Omental fat pad (tissue), 4 donors: ENCODE measurements around the gene LONRF3. TPM values are rescaled to one million over a fixed set of nuclear protein-coding genes. Genes with fewer than 3 reads are reported as not detected.
"Not testable (repeated sequence)": the region's sequence is repeated elsewhere in the genome, so short reads cannot be mapped to it uniquely, and the experiment has no call there.

Experiments
- ATAC-seq: fragments of 150-250 bp; one replicate; pipeline ENCODE4 v1.9.1; 2016; ENCODE audit warnings: mild to moderate bottlenecking, moderate library complexity; ENCODE audit not compliant: low FRiP score
- DNase-seq: peaks from one replicate; pipeline ENCODE4 v3.0.0-alpha.2; 2019; ENCODE audit warnings: low spot score
- total RNA-seq, 4 donors: library from RNA; depleted of rRNA; stranded (reverse); fragments of >200 nt; gene quantifications; one replicate each; pipeline ENCODE4 v1.1.0, GENCODE V29; 2016
- TF ChIP-seq, protein P1 (sequence below), 3 donors: fragments of 450-650 bp; IDR thresholded peaks; one replicate each; pipeline ENCODE4 v1.5.1; 2016 to 2017; ENCODE audit warnings: antibody characterized with exemption in 3 of 3, mild to moderate bottlenecking in 3 of 3, moderate library complexity in 2 of 3

Gene LONRF3
- total RNA-seq, 4 donors from 2014 or later: 15.1 to 54.4 (median 27.3) TPM

DNA sequence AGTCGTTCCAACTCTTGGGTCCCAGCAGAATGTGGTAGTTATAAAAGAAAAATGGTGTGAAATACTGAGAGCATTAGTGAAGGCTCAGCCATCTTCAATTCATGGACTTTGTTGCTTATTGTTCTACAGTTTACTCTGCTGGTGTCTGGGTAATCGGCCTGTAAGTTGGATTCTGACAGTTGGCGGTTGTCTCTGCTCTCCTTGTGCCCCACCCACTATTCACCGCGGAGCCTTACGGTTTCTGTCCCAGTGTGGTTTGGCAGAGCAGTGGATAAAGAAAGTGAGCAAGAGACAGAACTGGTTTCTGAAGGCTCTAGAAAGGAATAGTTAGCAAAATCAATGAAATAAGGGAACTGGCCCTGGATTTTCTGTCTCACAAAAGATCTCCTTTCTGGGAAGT, 9.1 kb downstream of the LONRF3 start:
- TF ChIP-seq, protein P1, sequence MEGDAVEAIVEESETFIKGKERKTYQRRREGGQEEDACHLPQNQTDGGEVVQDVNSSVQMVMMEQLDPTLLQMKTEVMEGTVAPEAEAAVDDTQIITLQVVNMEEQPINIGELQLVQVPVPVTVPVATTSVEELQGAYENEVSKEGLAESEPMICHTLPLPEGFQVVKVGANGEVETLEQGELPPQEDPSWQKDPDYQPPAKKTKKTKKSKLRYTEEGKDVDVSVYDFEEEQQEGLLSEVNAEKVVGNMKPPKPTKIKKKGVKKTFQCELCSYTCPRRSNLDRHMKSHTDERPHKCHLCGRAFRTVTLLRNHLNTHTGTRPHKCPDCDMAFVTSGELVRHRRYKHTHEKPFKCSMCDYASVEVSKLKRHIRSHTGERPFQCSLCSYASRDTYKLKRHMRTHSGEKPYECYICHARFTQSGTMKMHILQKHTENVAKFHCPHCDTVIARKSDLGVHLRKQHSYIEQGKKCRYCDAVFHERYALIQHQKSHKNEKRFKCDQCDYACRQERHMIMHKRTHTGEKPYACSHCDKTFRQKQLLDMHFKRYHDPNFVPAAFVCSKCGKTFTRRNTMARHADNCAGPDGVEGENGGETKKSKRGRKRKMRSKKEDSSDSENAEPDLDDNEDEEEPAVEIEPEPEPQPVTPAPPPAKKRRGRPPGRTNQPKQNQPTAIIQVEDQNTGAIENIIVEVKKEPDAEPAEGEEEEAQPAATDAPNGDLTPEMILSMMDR (IDR thresholded peaks at IDR 0.05): no peak
- no peak for ATAC-seq
- DNase-seq: no peak

DNA sequence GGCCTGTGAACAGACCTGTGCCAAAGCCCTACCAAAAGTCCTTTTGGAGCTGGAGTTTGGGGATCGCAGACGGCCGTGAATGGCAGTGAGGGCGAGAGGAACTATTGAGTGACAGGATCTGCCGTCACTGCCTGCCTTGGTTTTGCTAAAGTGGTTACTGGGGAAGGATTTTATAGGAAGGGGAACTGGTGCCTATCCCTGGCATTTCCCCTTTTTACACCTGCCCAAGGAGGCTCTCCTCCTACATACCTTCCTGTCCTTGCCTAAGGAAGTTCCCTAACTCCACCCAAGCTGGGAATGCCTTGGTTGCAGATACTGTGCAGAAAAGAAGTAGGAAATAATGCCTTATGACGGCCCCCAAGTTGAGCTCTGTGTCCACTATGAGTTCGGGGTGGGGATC, 14.5 kb downstream of the LONRF3 start:
- ATAC-seq (no peak), DNase-seq (no peak)
- TF ChIP-seq, protein P1 (IDR thresholded peaks at IDR 0.05): no peak

DNA sequence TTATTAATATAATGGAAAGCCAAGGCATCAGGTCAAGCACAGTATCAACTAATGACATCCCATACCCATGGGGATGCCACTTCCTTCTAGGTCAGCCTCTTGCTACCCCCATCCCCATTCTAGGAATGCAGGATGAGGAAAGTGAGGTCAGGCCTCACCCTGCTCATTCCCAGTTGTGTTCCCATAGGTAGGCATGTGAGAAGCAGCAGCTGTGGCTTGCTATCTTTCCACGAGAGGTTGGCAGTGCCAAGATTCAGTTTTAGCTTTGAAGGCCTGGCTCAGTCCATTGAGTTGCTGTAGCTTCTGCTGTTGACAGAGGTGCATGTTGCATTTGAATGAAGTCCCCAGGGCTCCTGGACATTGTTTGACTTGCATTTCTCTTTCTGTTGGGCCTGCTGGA, 15.5 kb downstream of the LONRF3 start:
- ATAC-seq (no peak), DNase-seq (no peak)
- TF ChIP-seq, protein P1 (IDR thresholded peaks at IDR 0.05): no peak

DNA sequence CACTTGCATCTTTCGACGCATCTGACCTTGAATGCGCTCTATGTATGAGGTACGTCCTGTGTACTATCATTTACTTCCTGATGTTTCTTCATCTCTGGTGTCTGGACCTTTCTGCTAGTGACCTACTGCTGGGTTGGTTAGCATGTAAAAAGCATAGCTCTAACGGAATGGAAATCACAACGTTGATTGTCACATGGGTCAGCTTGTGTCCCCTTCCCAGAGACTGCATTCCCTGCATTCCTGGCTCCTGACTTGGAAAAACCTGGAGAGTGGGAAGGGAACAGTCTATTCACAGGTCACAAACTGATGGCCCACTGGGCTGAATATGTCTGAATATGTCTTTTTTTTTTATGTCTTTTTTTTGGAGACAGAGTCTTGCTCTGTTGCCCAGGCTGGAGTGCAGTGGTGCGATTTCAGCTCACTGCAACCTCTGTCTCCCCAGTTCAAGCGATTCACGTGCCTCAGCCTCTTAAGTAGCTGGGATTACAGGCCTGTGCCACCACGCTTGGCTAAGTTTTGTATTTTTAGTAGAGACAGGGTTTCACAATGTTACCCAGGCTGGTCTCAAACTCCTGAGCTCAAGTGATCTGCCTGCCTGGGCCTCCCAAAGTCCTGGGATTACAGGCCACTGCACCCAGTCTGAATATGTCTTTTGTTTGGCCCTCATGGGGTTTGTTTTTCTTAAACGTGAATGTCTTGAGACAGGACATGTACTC, 16.3 kb downstream of the LONRF3 start:
- DNase-seq (no peak), ATAC-seq (no peak)
- TF ChIP-seq, protein P1 (IDR thresholded peaks at IDR 0.05): no peak

DNA sequence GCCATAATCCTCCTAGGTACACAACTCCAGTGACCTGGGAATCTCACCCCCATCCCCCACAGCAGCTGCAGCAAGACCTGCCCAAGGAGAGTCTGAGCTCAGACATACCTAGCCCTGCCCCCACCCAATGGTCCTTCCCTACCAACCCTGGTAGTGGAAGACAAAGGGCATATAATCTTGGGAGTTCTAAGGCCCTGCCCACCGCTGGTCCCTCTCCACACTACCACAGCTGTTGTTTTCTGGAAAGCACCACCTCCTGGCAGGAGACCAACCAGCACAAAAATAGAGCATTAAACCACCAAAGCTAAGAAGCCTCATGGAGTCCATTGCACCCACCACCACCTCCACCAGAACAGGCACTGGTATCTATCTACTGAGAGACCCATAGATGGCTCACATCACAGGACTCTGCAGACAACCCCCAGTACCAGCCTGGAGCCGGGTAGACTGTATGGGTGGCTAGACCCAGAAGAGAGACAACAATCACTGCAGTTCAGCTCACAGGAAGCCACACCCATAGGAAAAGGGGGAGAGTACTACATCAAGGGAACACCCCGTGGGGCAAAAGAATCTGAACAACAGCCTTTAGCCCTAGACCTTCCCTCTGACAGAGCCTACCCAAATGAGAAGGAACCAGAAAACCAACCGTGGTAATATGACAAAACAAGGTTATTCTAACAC, 18.2 kb downstream of the LONRF3 start:
- ATAC-seq, DNase-seq: not testable (repeated sequence)

DNA sequence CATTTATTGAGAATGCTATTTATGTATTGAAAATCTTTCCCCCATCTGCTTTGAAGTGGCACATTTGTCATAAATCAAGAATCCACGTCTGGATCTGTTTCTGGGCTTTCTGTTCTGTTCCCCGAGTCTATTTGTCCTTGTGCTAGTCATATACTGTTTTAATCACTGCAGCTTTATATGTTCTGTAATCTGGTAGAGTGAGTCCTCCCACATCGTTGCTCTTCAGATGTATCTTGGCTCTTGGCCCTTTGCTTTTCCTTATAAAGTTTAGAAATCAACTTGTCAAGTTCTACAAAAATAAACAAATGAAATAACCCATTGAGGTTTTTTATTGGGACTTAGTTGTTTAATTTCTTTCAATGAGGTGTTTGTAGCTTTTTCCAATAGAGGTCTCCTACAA, 29.0 kb downstream of the LONRF3 start:
- DNase-seq (no peak), ATAC-seq (no peak)
- TF ChIP-seq, protein P1 (IDR thresholded peaks at IDR 0.05): no peak

DNA sequence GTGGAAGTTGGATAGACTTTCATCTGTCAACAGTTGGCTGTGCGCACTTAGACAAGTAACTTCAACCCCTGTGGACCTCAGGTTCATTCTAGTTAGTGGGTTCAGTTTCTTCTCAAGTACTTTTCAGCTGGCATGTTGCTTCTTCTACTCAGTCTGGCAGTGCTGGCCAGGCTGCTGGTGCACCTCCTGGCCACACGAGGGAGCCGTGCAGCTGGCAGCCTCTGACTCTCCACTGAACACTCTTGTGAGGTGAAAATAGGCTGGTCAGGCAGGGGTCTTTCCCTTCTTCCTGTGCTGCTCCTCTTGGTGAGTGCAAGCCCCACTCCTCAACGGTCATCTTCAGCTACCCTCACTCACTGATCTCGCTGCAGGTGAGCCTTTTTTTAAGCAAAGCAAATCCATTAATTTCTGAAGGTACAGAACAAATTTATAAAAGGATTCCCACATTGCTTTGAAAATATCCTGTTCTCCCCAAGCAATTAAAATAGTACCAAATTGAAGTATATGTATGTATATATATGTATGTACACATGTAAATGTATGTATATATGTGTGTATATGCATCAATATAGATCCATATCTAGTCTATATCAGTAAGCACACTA, 30.6 kb downstream of the LONRF3 start:
- no peak for DNase-seq
- TF ChIP-seq, protein P1 (IDR thresholded peaks at IDR 0.05): peak in 1 of 3 donors; percentile 43
- peak; percentile 69 for ATAC-seq
